ENCODE results near the gene CLNK. TPM values are rescaled to one million over a fixed set of nuclear protein-coding genes. Genes with fewer than 3 reads are reported as not detected.

Gene CLNK
- polyA plus RNA-seq, 3 donors: not detected

DNA sequence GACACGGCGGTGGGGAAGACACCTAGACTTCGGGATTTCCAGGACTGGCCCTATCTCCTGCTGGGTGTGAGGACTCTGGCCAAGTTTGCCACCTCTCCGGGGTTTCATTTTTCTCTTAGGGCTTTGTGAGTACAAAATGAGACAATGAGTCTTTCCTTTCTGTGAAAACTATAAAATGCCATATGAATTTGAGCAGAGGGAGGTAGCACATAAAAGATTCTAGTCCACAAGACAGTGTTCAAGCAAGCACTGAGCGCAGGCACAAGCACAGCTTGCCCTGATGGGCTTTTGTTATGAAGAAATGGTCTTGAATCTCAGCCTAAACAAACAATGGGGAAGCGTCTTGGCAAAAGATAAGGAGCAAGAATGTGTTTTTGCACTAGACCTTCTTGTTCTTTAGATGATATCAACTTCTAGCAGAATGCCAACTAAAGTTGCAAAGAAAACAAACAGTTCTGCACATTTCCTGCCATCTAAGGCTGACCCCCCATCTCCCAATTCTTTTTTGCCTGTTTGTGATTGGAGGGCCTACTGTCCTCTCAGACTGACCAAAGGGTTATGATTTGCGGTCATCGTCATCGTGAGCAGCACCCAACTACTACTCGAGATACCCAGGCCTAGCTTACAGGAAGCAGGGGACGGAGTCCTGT, 154.3 kb downstream of the CLNK start:
- Mint-ChIP-seq H3K4me1 (no peaks in the 10 kb centered on the region), H3K27me3 (ENCODE audit: low read depth in 3 of 3) (peaks cover 0 to 9% (median 2%) of the 10 kb centered on the region in 3 donors), H3K9me3 (no peaks in the 10 kb centered on the region), H3K4me3 (no peak overlapping the region), H3K27ac (no peak overlapping the region), H3K36me3 (no peaks in the 10 kb centered on the region)
- H3K9me3 ChIP-seq (replicated peaks in 1 of 2; ENCODE audit: control insufficient read depth in 1 of 2, insufficient read depth in 1 of 2, low read length in 2 of 2): no peaks in the 10 kb centered on the region
- no peaks in the 10 kb centered on the region for H3K79me2 ChIP-seq (ENCODE audit: insufficient read depth, low read length)
- no peaks in the 10 kb centered on the region for H3K4me1 ChIP-seq (ENCODE audit: control insufficient read depth in 1 of 2, insufficient read depth in 2 of 2, low read length in 2 of 2)
- H3K27ac ChIP-seq (ENCODE audit: low read depth in 1 of 2, low read length in 2 of 2): no peak overlapping the region
- H4K20me1 ChIP-seq (ENCODE audit: insufficient read depth, low read length): no peaks in the 10 kb centered on the region
- DNase-seq: no peak
- TF ChIP-seq, protein P1, sequence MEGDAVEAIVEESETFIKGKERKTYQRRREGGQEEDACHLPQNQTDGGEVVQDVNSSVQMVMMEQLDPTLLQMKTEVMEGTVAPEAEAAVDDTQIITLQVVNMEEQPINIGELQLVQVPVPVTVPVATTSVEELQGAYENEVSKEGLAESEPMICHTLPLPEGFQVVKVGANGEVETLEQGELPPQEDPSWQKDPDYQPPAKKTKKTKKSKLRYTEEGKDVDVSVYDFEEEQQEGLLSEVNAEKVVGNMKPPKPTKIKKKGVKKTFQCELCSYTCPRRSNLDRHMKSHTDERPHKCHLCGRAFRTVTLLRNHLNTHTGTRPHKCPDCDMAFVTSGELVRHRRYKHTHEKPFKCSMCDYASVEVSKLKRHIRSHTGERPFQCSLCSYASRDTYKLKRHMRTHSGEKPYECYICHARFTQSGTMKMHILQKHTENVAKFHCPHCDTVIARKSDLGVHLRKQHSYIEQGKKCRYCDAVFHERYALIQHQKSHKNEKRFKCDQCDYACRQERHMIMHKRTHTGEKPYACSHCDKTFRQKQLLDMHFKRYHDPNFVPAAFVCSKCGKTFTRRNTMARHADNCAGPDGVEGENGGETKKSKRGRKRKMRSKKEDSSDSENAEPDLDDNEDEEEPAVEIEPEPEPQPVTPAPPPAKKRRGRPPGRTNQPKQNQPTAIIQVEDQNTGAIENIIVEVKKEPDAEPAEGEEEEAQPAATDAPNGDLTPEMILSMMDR (IDR thresholded peaks at IDR 0.05): no peak
- WGBS (ENCODE audit: insufficient coverage): 50% methylated on average over 7 of the region's 11 CpGs
- H3K36me3 ChIP-seq (replicated peaks in 1 of 2; ENCODE audit: control insufficient read depth in 1 of 2, insufficient read depth in 2 of 2, low read length in 2 of 2): no peaks in the 10 kb centered on the region
- no peak overlapping the region for H3K4me3 ChIP-seq (replicated peaks in 1 of 3; ENCODE audit: low read depth in 2 of 3, low read length in 3 of 3)
- intact Hi-C loops (cut with micrococcal nuclease): no loop called here
- H2AFZ ChIP-seq (ENCODE audit: insufficient read depth, low read depth, low read length, poor library complexity, severe bottlenecking): no peak overlapping the region
- H3K27me3 ChIP-seq (ENCODE audit: control insufficient read depth in 2 of 2, insufficient read depth in 2 of 2, low read length in 2 of 2): no peaks in the 10 kb centered on the region
- no peak overlapping the region for H3K4me2 ChIP-seq (replicated peaks; ENCODE audit: extremely low read depth, low read length, poor library complexity, severe bottlenecking)
- no peak overlapping the region for H3K9ac ChIP-seq (ENCODE audit: insufficient read depth, low read length, poor library complexity, severe bottlenecking)

DNA sequence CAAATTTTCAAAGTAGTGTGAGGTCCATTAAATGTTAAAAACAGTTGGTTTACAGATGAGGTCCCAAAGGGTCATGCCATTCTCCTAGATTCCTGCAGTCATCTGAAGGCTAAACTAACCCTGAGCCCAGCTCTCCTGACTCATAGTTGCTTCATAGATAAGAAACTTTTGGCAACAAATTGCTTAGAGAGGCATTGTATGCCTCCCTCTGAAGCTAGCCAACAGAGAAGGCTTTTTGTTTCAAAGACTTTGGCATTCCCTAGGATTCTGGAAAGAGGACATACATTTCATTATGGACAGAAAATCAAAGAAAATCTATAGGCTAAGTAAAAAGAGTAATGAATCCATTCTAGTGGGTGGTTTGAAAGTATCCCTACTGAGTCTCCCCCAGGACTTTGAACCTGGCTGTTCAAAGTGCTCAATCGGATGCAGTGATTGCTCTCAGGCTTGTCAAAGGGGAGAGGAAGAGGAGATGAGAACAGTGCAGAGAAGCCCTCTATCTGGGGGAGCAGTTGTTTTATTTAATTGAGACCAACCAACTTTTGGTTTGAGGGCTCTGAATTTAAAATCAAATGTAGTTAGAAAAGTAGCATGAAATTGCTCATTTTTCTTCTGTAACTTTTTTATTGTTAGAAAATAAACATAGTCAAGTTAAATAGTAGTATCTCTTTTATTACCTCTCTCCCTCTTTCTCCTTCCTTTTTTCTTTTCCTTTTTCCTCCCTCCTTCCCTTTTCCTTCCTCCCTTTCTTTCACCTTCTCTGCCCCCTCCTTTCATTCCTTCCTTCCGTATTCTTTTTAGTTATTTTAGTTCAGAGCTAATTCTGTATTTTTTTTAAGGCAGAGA, 155.1 kb downstream of the CLNK start:
- intact Hi-C loops (cut with micrococcal nuclease): no loop called here

More for the DNA sequence above, 155.1 kb downstream of the CLNK start:
- no peaks in the 10 kb centered on the region for H3K36me3 Mint-ChIP-seq
- Histone ChIP-seq H3K36me3 (replicated peaks in 1 of 2; ENCODE audit: control insufficient read depth in 1 of 2, insufficient read depth in 2 of 2, low read length in 2 of 2) (no peaks in the 10 kb centered on the region), H3K4me3 (replicated peaks in 1 of 3; ENCODE audit: low read depth in 2 of 3, low read length in 3 of 3) (no peak overlapping the region), H4K20me1 (ENCODE audit: insufficient read depth, low read length) (no peaks in the 10 kb centered on the region), H3K4me2 (replicated peaks; ENCODE audit: extremely low read depth, low read length, poor library complexity, severe bottlenecking) (no peak overlapping the region), H3K79me2 (ENCODE audit: insufficient read depth, low read length) (no peaks in the 10 kb centered on the region), H3K9me3 (replicated peaks in 1 of 2; ENCODE audit: control insufficient read depth in 1 of 2, insufficient read depth in 1 of 2, low read length in 2 of 2) (no peaks in the 10 kb centered on the region), H2AFZ (ENCODE audit: insufficient read depth, low read depth, low read length, poor library complexity, severe bottlenecking) (no peak overlapping the region), H3K27me3 (ENCODE audit: control insufficient read depth in 2 of 2, insufficient read depth in 2 of 2, low read length in 2 of 2) (no peaks in the 10 kb centered on the region), H3K4me1 (ENCODE audit: control insufficient read depth in 1 of 2, insufficient read depth in 2 of 2, low read length in 2 of 2) (no peaks in the 10 kb centered on the region), H3K9ac (ENCODE audit: insufficient read depth, low read length, poor library complexity, severe bottlenecking) (no peak overlapping the region), H3K27ac (ENCODE audit: low read depth in 1 of 2, low read length in 2 of 2) (no peak overlapping the region)
- 100% methylated on average over 1 of the region's 2 CpGs for WGBS (ENCODE audit: insufficient coverage)
- TF ChIP-seq, protein P1 (IDR thresholded peaks at IDR 0.05): no peak
- no peak overlapping the region for H3K4me3 Mint-ChIP-seq
- no peak for DNase-seq
- H3K27me3 Mint-ChIP-seq (ENCODE audit: low read depth in 3 of 3): peaks cover 0 to 9% (median 0%) of the 10 kb centered on the region in 3 donors
- peaks cover 0 to 3% (median 0%) of the 10 kb centered on the region in 7 donors for H3K9me3 Mint-ChIP-seq
- no peak overlapping the region for H3K27ac Mint-ChIP-seq
- H3K4me1 Mint-ChIP-seq: no peaks in the 10 kb centered on the region
